Measurements from ENCODE around the gene OSBPL10.

Gene OSBPL10

DNA sequence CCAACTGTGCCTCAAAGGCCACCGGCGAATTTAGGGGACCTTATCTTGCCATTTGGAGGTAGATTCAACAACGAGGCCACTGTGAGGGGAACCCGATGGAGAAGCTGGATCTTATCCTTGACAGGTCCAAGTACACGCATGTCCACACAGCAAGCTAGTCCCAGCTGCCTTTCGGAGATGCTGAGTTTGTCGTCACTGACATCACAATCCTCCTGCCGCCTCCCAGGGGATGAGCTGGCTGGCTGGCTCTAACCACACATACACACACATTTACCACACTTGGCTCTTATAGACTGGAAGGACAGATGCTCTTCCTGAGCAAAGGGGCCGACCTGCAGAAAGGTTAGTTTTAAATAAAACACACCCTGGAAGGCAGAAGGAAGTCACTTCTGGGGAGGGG, 272.1 kb downstream of the OSBPL10 start (continued):
- TF ChIP-seq, protein P1, sequence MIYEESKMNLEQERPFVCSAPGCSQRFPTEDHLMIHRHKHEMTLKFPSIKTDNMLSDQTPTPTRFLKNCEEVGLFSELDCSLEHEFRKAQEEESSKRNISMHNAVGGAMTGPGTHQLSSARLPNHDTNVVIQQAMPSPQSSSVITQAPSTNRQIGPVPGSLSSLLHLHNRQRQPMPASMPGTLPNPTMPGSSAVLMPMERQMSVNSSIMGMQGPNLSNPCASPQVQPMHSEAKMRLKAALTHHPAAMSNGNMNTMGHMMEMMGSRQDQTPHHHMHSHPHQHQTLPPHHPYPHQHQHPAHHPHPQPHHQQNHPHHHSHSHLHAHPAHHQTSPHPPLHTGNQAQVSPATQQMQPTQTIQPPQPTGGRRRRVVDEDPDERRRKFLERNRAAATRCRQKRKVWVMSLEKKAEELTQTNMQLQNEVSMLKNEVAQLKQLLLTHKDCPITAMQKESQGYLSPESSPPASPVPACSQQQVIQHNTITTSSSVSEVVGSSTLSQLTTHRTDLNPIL (CRISPR knock-in tag; IDR thresholded peaks at IDR 0.05; ENCODE audit: low read depth) = no peak
- no peak for TF ChIP-seq ZC3H10 (CRISPR knock-in tag; IDR thresholded peaks at IDR 0.05)

DNA sequence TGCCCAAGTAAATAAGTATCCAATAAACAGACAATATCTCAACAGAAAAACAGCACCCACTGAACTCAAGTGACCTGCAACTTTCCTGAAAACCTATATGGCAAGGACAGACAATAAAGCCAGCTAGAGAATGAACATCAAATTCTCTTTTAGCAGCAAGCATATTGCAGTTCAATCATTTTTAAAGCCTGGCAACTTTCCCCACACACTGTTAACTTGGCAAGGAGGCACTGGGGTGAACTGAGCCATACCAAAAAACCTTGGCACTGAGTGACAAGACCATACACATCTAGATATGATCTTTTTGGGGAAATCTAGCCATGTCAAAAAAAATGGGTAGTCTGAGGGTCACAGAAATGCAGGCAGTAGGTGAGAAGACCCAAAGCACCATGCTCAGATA, 273.8 kb downstream of the OSBPL10 start:
- no peak for ATAC-seq
- TF ChIP-seq ZNF8 (CRISPR knock-in tag; IDR thresholded peaks at IDR 0.05) (no peak), RARB (CRISPR knock-in tag; IDR thresholded peaks at IDR 0.05) (no peak), ZNF70 (CRISPR knock-in tag; IDR thresholded peaks at IDR 0.05) (no peak), ARNTL (CRISPR knock-in tag; IDR thresholded peaks at IDR 0.05; ENCODE audit: borderline replicate concordance, low read depth) (no peak), GLIS3 (CRISPR knock-in tag; IDR thresholded peaks at IDR 0.05) (no peak), ZFP3 (CRISPR knock-in tag; IDR thresholded peaks at IDR 0.05) (no peak), TOX (CRISPR knock-in tag; IDR thresholded peaks at IDR 0.05; ENCODE audit: borderline replicate concordance) (no peak), PPARA (CRISPR knock-in tag; IDR thresholded peaks at IDR 0.05; ENCODE audit: borderline replicate concordance) (no peak), OSR1 (CRISPR knock-in tag; IDR thresholded peaks at IDR 0.05) (no peak)
- TF ChIP-seq, protein P2, sequence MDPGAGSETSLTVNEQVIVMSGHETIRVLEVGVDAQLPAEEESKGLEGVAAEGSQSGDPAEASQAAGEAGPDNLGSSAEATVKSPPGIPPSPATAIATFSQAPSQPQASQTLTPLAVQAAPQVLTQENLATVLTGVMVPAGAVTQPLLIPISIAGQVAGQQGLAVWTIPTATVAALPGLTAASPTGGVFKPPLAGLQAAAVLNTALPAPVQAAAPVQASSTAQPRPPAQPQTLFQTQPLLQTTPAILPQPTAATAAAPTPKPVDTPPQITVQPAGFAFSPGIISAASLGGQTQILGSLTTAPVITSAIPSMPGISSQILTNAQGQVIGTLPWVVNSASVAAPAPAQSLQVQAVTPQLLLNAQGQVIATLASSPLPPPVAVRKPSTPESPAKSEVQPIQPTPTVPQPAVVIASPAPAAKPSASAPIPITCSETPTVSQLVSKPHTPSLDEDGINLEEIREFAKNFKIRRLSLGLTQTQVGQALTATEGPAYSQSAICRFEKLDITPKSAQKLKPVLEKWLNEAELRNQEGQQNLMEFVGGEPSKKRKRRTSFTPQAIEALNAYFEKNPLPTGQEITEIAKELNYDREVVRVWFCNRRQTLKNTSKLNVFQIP (CRISPR knock-in tag; IDR thresholded peaks at IDR 0.05; ENCODE audit: borderline replicate concordance, low read depth) = no peak
- TF ChIP-seq, protein P3, sequence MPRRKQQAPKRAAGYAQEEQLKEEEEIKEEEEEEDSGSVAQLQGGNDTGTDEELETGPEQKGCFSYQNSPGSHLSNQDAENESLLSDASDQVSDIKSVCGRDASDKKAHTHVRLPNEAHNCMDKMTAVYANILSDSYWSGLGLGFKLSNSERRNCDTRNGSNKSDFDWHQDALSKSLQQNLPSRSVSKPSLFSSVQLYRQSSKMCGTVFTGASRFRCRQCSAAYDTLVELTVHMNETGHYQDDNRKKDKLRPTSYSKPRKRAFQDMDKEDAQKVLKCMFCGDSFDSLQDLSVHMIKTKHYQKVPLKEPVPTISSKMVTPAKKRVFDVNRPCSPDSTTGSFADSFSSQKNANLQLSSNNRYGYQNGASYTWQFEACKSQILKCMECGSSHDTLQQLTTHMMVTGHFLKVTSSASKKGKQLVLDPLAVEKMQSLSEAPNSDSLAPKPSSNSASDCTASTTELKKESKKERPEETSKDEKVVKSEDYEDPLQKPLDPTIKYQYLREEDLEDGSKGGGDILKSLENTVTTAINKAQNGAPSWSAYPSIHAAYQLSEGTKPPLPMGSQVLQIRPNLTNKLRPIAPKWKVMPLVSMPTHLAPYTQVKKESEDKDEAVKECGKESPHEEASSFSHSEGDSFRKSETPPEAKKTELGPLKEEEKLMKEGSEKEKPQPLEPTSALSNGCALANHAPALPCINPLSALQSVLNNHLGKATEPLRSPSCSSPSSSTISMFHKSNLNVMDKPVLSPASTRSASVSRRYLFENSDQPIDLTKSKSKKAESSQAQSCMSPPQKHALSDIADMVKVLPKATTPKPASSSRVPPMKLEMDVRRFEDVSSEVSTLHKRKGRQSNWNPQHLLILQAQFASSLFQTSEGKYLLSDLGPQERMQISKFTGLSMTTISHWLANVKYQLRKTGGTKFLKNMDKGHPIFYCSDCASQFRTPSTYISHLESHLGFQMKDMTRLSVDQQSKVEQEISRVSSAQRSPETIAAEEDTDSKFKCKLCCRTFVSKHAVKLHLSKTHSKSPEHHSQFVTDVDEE (CRISPR knock-in tag; IDR thresholded peaks at IDR 0.05) = no peak

DNA sequence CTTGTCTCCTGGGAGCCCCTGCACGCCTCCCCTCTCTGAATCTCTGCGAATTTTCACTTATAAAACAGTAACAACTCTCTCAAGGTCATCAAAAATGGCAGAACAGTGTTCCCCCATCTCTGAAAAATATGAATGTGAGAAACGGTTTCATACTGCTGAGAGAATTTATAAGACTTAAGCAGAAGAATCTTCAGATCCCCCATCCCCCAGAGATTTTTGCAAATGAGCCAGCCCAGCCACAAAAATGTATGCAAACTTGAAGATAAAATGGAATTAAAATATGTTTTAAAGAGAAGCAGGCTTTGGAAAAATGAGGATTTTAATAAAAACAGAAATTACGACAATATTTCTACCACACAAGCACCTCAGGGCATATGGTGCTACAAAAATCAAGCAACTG, 275.3 kb downstream of the OSBPL10 start:
- TF ChIP-seq ZFP30 (CRISPR knock-in tag; IDR thresholded peaks at IDR 0.05) = no peak
- TF ChIP-seq, protein P4, sequence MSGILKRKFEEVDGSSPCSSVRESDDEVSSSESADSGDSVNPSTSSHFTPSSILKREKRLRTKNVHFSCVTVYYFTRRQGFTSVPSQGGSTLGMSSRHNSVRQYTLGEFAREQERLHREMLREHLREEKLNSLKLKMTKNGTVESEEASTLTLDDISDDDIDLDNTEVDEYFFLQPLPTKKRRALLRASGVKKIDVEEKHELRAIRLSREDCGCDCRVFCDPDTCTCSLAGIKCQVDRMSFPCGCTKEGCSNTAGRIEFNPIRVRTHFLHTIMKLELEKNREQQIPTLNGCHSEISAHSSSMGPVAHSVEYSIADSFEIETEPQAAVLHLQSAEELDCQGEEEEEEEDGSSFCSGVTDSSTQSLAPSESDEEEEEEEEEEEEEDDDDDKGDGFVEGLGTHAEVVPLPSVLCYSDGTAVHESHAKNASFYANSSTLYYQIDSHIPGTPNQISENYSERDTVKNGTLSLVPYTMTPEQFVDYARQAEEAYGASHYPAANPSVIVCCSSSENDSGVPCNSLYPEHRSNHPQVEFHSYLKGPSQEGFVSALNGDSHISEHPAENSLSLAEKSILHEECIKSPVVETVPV (CRISPR knock-in tag; IDR thresholded peaks at IDR 0.05) = no peak
- TF ChIP-seq, protein P5, sequence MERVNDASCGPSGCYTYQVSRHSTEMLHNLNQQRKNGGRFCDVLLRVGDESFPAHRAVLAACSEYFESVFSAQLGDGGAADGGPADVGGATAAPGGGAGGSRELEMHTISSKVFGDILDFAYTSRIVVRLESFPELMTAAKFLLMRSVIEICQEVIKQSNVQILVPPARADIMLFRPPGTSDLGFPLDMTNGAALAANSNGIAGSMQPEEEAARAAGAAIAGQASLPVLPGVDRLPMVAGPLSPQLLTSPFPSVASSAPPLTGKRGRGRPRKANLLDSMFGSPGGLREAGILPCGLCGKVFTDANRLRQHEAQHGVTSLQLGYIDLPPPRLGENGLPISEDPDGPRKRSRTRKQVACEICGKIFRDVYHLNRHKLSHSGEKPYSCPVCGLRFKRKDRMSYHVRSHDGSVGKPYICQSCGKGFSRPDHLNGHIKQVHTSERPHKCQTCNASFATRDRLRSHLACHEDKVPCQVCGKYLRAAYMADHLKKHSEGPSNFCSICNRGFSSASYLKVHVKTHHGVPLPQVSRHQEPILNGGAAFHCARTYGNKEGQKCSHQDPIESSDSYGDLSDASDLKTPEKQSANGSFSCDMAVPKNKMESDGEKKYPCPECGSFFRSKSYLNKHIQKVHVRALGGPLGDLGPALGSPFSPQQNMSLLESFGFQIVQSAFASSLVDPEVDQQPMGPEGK (CRISPR knock-in tag; IDR thresholded peaks at IDR 0.05; ENCODE audit: borderline replicate concordance) = no peak
- no peak for TF ChIP-seq BACH2 (CRISPR knock-in tag; IDR thresholded peaks at IDR 0.05; ENCODE audit: borderline replicate concordance)
- TF ChIP-seq TCF4 (CRISPR knock-in tag; IDR thresholded peaks at IDR 0.05; ENCODE audit: borderline replicate concordance) = no peak
- no peak for TF ChIP-seq ZC3H10 (CRISPR knock-in tag; IDR thresholded peaks at IDR 0.05)
- TF ChIP-seq ZNF70 (CRISPR knock-in tag; IDR thresholded peaks at IDR 0.05) = no peak
- no peak for TF ChIP-seq TOX (CRISPR knock-in tag; IDR thresholded peaks at IDR 0.05; ENCODE audit: borderline replicate concordance)
- no peak for TF ChIP-seq OSR1 (CRISPR knock-in tag; IDR thresholded peaks at IDR 0.05)
- TF ChIP-seq, protein P2 (CRISPR knock-in tag; IDR thresholded peaks at IDR 0.05; ENCODE audit: borderline replicate concordance, low read depth) = no peak
- no peak for TF ChIP-seq ESRRG (CRISPR knock-in tag; IDR thresholded peaks at IDR 0.05)
- TF ChIP-seq, protein P3 (CRISPR knock-in tag; IDR thresholded peaks at IDR 0.05) = no peak
- TF ChIP-seq ISL1 (CRISPR knock-in tag; IDR thresholded peaks at IDR 0.05) = no peak
- TF ChIP-seq CSDC2 (CRISPR knock-in tag; IDR thresholded peaks at IDR 0.05) = no peak
- no peak for ATAC-seq

Measured in SK-N-SH treated with all-trans-retinoic acid at 6 μM for 48 hours (cell line).